Astrocyte (in vitro differentiated cells and primary cell): ENCODE results near the gene EGFR.

ENCODE experiments used
- CTCF ChIP-seq: IDR thresholded peaks from 2 replicates; pipeline ENCODE4 v1.5.1; 2011; ENCODE audit warnings: low read depth, mild to moderate bottlenecking, inconsistent platforms, low read length, moderate library complexity; ENCODE audit not compliant: insufficient read depth
- EZH2 ChIP-seq: IDR thresholded peaks from 2 replicates; pipeline ENCODE4 v1.6.1; 2012; ENCODE audit warnings: mild to moderate bottlenecking, low read length, inconsistent platforms; ENCODE audit not compliant: insufficient read depth

DNA sequence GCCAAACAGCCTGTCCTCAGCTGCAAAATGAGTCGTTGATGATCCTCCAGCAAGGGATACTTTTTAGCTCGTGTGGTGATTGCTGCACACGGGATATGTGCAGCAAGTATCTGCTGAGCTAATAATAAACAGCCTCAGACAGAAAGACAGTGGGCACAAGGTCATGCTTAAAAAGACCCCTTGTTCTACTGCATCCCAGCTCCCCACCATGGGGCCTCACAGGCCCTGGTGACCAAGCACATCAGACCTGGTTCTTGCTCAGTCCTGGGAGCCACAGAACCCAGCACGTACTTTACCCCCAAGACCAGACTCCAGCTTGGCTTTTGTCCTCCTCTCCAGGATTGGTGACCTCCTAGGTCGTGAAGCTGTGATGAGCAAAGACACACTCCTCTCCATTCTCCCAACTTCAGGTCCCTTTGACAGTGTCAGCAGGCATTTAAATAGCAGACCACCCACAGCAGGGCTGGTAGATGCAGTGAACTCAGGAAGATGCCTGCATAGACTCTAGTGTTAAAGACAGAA lies 50.5 kb downstream of the EGFR start:
- TF ChIP-seq EZH2 (no peak), CTCF (no peak)
